RWPE1 (cell line): Measurements from ENCODE around the gene SYNDIG1.

Source experiments
- CTCF ChIA-PET: fragments of 350-600 bp; sonication (Branson Sonifier 250); formaldehyde crosslinking; extraction: SDS; loops from one replicate; lab custom pipeline; 2021; lab: Yijun Ruan, JAX
- POLR2A ChIA-PET: fragments of 400-600 bp; formaldehyde crosslinking; extraction: SDS; loops from one replicate; lab custom pipeline; 2020; ENCODE audit warnings: antibody characterized with exemption; ENCODE audit not compliant: low non-redundant PET; lab: Yijun Ruan, JAX
- DNase-seq: peaks from one replicate; pipeline ENCODE4 v3.0.0; 2012; ENCODE audit warnings: low spot score
- H3K27ac ChIP-seq: fragments of 450-650 bp; 2 replicates; pipeline ENCODE4 v1.5.1; 2017
- CTCF ChIP-seq: fragments of 450-650 bp; conservative IDR thresholded peaks from 2 replicates; pipeline ENCODE4 v1.5.1; 2017; ENCODE audit warnings: low read depth, mild to moderate bottlenecking

The SYNDIG1 gene

GRCh38 chr20:24598996-24599395 lies 129.6 kb downstream of the SYNDIG1 start:
- no peak overlapping the region for H3K27ac ChIP-seq
- CTCF ChIA-PET, result no interaction called here
- DNase-seq, result no peak
- TF ChIP-seq CTCF, result no peak
- POLR2A ChIA-PET, result no interaction called here

GRCh38 chr20:24600012-24600411 lies 130.6 kb downstream of the SYNDIG1 start:
- ChIA-PET POLR2A (no interaction called here), CTCF (no interaction called here)
- H3K27ac ChIP-seq, result no peak overlapping the region
- no peak for DNase-seq
- TF ChIP-seq CTCF, result no peak

GRCh38 chr20:24603454-24603853 lies 134.0 kb downstream of the SYNDIG1 start:
- CTCF ChIA-PET, result no interaction called here
- no peak overlapping the region for H3K27ac ChIP-seq
- no peak for TF ChIP-seq CTCF
- DNase-seq, result no peak
- POLR2A ChIA-PET, result no interaction called here

- H3K27ac ChIP-seq, result no peak overlapping the region
- no peak for TF ChIP-seq CTCF
- POLR2A ChIA-PET, result no interaction called here
- no peak for DNase-seq
- CTCF ChIA-PET, result no interaction called here
Measured at GRCh38 chr20:24604966-24605665, 135.7 kb downstream of the SYNDIG1 start.

GRCh38 chr20:24605937-24606455 lies 136.6 kb downstream of the SYNDIG1 start:
- TF ChIP-seq CTCF, result no peak
- H3K27ac ChIP-seq, result no peak overlapping the region
- ChIA-PET CTCF (no interaction called here), POLR2A (no interaction called here)
- DNase-seq, result no peak

GRCh38 chr20:24607402-24607801 lies 138.0 kb downstream of the SYNDIG1 start:
- DNase-seq, result no peak
- no peak overlapping the region for H3K27ac ChIP-seq
- ChIA-PET CTCF (no interaction called here), POLR2A (no interaction called here)
- TF ChIP-seq CTCF, result no peak
